CD4-positive, alpha-beta T cell treated with Interferon alpha-2 for 1 hour (primary cell): ENCODE results near the gene RNF10.
"Not testable (repeated sequence)": the region's sequence is repeated elsewhere in the genome, so short reads cannot be mapped to it uniquely, and the experiment has no call there.

ENCODE experiments used
- DNase-seq, 2 donors: peaks; one replicate each; pipeline ENCODE4 v3.0.0-alpha.2; 2020 to 2022

The RNF10 gene

DNA sequence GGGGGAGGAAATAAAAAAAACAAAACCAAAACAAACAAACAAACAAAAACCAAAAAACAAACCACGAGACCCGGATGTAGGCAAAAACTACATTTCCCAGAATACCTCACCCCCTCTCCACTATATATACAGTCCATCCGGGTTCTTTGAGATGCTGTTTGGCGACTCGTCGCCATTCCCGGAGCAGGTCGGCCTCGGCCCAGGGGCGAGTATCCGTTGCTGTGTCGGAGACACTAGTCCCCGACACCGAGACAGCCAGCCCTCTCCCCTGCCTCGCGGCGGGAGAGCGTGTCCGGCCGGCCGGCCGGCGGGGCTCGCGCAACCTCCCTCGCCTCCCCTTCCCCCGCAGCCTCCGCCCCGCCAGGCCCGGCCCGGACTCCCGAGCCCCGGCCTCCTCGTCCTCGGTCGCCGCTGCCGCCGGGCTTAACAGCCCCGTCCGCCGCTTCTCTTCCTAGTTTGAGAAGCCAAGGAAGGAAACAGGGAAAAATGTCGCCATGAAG lies at the start of gene RNF10:
Gene RNF10, plus strand, starts transcription at position 154 of the 500 bp plus-strand sequence. CDS start 456 bp downstream, outside the sequence.
- peak; percentile 79 to 92 for DNase-seq

DNA sequence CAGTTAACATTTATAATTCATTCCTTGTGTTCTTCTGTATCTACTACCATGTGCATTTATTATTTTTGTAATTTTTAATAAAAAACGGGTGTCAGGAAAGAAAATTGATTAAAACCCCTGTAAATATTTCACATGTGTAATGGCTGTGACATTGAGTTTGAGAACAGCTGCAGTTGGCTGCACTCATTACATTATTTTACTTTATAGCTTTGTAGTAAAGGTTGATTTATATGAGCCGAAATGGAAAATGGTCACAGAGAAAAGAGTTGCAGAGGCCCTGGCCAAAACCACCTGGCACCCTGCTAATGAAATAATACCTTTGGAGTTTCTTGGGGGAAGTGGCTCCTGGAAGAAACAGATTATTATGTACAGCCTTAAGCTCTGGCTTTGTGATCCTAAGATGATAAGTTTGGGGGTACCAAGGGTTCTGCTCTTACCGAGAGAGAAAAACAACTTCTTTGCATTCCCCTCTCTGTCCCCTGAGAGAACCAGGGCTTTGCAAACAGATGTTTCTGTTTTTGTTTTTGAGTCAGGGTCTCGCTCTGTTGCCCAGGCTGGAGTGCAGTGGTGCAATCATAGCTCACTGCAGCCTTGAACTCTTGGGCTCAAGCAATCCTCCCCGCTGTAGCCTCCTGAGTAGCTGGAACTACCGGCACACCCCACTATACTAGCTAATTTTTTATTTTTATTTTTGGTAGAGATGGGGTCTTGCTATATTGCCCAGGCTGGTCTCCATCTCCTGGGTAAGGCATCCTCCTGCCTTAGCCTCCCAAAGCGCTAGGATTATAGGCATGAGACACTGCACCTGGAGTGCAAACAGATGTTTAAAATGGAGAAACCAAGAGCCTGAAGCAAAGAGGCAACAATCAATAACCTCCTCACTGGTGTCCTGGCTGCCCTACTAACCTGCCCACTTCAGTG lies 47.9 kb upstream of the RNF10 start:
- no peak for DNase-seq

DNA sequence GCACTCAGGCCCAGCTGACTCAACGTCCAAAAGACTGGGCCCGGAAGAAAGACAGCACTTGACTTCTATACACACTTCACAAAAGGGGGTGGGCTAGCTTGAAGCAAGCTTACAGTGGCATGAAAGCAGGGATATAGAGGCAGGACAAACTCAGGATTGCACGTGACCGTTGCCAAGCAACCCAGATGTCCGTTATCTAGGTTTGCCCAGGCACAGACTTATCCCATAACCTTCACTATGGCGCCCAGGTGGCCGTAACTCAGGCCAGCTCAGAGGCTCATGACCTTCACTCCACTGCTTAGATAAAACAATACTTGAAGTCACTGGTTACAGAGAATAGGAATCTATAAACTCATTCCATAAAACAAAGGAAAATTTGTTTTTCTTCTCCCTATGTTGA lies 46.6 kb upstream of the RNF10 start:
- not testable (repeated sequence) for DNase-seq

DNA sequence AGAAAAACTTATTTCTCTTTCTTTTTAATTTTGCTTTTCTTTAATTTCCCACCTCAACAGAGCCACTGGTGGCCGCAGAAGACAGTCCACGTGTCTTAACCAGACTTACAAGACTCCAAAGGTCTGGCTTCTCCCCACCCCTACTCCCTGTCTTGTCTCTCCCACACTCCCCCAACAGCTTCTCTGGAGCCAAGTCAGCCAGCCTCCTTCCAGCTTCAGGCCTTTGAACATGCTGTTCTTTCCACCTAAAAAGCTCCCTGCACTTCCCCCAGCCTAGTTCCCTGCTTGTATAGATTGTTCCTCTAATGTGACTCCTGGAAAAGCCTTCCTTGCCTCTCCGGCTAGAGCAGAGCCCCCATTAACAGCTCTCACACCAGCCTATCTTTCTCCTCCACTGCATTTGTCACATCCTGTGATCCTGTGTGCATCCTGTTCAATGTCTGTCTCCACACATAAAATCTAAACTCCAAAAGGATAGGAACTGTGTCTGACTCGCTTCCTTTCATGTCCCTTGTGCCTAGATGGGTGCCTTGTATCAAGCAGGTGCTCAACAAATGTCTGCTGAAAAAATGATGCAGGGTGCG lies 46.0 kb upstream of the RNF10 start:
- DNase-seq: no peak

DNA sequence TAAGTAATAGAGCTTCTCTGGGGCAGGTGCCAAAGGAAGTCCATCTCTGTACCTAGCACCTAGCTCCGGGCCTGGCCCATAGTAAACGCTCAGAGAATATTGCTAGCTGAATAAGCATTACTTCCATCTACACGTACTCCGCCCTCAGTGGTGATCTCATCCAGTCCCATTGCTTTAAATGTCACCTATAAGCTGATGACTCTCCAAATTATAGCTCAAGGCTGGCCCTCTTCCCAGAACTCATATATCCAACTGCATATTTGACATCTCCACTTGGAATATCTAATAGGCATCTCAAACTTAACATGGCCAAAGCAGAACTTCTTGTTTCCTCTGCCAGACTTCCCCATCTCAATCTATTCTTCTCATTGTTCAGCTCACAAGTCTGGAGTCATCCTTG lies 45.1 kb upstream of the RNF10 start:
- DNase-seq: no peak

DNA sequence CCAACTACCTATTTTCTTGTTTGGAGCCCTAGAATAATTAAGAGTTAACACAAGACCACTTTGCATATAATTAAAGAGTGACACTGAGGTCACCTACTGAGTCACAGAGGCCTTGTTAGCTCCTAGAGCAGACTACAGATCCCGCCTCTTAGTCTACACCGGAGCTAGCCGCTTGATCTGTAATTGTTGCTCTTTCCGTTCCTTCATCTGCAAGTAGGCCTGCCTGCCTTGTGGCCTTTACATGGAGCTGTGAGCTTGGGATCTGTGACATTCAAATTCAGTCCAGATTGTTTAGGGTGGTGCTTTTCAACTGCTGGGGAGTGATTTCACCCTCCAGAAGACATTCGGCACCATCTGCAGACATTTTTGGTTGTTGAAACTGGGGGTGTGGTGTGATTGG lies 43.8 kb upstream of the RNF10 start:
- no peak for DNase-seq

DNA sequence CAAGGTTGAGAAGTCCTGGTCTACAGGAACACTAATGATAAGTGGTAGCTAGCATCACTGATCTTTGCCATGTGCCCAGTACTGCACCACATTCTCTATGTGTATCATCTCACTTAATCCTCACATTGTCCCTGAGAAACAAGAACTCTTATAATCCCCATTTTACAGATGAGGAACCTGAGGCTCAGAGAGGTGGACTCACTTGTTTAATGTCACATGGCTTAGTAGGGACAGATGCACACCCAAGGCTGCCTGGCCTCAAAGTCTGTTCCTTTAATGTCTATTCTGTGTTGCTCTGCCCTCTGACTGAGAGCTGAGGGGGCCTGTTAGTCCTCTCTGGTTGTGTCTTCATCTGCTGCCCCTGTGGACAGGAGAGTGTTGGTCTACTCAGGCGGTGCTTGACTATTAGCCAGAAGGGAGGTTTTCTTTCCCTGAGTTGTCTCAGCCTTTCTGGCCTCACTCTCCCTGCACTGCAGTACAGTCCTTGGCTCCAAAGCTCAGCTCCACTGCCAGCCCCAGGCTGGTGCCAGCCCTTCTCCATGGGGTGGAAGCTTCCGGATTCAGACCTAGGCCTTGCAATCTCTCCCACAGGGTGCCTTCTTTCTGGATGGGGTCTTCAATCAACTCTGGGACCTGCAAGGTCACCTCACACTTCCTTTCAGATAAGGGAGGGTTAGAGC lies 43.2 kb upstream of the RNF10 start:
- no peak for DNase-seq

DNA sequence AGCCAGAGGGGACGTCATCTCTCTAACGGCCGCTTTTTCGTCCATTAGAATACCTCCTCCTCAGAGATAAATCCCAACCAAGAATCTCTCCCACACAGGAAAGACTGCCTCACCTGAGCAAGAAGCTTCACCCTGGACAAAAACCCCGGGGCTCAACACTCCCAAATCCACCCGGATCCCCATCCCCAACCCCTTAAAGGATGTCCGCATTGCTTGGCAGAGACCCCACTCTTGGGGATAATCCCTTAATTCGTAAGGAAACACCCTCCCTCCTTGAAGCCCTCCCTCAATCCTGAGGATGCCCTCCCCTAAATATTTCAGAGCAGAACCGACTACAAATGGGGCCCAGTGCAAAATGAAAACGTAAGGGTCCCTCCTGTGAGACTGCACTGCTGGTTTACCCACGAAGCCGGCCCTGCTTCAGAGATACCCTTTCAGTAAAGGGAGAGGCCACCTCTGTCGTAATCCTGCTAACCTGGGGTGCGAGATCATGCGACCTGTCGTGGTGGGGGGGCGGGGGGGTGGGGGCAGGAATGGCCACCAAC lies 38.9 kb upstream of the RNF10 start:
- DNase-seq: no peak

DNA sequence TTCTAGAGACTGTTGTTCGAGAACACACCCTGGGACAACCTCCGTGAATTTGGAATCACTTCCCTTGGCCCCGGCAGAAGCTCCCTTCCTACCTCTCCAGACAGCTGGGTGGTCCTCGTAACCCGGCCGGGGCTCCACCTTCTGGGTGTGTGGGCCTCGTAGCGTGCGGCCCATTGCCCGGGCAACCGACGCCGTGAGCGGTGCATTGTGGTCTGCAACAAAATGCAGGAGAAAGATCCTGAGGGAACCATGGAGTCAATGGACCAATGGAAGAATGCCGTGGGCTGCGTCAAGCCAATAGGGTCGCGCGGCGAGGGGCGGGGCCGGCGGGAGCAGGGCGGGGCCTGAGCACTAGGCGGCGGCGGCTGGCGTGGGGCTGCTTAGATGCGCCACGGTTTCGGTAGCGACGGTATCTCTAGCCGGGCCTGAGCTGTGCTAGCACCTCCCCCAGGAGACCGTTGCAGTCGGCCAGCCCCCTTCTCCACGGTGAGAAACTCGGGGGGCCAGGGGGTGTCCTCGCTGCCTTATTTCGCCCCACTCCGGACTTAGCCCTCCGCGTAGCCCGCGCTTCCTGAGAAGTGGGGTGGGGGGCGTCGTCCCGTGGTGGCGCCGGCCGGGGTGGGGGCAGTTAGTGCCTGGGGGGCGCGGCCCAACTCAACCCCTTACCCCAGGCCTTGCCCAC lies 38.3 kb upstream of the RNF10 start, which contains the start of gene DYNLL1:
Gene DYNLL1, plus strand, starts transcription at position 383 of the 682 bp plus-strand sequence. CDS start 309 bp downstream, outside the sequence.
- peak; percentile 95 to 98 for DNase-seq

DNA sequence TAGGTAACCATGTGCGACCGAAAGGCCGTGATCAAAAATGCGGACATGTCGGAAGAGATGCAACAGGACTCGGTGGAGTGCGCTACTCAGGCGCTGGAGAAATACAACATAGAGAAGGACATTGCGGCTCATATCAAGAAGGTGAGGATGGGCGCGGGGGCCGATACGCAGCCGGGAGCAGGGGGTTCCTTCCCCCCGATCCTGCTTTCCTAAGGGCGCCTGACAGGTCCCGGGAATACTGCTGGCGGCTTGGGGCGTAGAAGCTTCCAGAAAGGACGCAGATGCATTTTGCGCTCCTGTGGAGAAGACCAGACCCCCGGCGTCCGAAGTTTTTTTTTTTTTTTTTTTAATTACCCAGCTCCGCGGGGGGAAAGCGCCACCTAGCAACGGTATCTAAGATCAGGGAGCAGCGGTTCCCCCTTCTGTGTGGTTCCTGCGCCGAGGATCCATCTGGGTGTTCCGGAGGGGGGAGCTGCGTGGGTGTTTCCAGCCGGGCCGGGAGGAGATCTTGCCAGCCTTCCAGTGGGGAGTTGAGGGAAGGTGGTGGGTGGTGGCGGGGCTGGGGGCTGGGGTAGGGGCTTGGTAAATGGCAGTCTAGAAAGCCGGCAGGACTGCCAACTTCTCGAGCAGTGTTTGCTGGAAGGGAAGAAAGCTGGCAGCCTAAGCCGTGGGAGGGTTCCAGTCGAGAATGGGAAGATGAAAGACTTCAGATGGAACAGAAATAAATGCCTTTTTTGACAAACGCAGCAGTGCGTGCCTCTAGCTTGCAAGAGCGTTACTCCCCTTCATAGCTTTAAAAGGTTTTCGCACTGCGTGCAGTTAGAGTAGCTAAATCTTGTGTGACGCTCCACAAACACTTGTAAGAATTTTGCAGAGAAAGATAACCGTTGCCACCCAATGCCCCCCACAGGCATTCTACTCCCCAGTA lies 37.5 kb upstream of the RNF10 start:
- peak; percentile 47 to 65 for DNase-seq

DNA sequence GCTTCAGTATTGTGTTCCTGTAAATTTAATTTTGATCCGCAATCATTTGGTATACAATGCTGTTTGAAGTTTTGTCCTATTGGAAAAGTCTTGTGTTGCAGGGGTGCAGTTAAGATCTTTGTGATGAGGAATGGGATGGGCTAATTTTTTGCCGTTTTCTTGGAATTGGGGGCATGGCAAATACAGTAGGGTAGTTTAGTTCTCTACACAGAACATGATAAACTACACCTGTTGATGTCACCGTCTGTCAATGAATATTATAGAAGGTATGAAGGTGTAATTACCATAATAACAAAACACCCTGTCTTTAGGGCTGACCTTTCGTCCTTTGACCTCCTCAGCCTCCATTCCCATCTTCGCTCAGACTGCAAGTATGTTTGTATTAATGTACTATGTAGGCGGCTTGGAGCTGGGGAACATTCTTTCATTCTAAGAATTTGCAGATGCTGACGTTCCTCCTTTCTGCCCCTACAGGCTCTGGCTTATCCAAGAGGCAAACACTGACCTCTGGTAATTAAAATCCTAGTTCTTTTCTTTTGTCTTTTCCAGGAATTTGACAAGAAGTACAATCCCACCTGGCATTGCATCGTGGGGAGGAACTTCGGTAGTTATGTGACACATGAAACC lies 36.5 kb upstream of the RNF10 start:
- no peak for DNase-seq

DNA sequence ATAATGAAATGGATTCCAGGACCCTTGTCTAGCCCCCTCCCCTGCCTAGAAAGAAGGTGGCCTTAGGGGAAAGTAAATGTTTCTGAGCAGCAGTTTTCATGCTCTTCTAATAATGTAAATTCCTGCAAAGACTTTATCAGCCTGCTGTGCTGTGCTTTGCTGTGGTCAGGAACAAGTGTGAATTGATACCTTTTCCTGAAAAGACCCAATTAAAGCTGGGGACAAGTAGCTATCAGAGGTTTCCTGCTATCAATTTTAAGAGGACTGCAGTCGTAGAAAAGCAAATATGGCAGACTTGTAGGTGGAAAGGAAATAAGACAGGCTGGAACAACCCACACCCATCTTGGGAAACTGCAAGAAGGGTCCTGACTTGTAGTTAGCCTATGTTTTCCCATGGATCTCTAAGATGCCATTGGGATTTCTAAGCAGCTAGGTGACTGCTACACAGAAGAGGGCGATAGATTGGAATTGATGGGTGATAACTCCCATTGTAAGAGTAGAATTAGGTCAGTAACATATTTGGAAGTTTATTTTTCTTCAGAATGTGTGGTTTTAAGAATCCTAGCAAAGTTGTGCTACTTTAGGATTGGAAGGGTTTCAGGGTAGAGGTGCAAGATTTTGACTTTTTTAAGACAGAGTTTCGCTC lies 35.2 kb upstream of the RNF10 start:
- no peak for DNase-seq

DNA sequence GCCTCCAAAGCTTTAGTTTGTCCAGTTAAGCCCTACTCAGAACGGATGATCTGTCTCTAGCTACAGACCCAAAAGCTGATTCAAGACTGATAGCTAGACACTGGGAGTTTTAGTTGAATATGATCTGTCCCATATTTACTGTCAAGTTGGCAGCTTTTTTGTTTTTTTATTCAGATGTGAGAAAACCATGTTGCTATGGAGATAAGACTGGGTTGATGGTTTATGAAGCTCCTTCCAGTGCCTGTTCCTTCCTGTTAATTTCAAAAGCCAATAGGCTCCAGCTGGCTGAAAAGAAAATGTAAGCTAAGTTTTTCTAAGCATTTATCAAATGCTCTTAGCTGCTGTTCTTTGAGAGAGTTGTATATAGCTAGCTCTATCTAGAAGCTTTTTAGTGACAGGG lies 33.6 kb upstream of the RNF10 start:
- peak in 1 of 2 donors; percentile 13 for DNase-seq

DNA sequence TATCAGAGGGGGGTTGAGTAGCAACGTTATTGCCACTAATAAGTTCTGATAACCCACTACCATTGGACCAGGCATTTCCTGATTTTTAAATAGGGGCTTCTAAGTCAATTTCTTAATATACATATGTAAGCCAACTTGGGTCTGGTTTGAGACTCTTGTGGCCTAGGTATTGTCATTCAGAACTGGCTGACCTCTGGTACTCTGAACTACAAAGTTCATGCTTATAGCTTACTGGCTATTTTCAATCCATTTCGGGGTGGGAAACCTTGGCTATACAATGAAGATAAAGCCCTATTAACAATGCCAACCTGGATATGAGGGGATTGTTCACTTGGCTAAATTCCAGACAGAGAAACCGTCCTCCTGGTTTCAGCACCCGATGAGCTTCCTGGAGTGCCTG lies 29.6 kb upstream of the RNF10 start:
- DNase-seq: no peak

DNA sequence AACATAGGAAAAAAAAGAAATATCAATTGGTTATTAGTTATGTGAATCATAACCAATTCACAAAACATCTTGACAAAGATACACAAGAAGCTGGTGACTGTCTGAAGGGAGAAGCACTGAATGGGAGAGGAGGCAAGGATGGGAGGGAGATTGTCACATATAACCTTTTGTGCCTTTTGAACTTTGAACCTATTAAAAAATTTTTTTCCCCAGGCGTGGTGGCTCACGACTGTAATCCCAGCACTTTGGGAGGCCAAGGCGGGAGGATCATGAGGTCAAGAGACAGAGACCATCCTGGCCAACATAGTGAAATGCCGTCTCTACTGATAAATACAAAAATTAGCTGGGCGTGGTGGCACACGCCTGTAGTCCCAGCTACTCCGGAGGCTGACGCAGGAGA lies 25.6 kb upstream of the RNF10 start:
- no peak for DNase-seq

DNA sequence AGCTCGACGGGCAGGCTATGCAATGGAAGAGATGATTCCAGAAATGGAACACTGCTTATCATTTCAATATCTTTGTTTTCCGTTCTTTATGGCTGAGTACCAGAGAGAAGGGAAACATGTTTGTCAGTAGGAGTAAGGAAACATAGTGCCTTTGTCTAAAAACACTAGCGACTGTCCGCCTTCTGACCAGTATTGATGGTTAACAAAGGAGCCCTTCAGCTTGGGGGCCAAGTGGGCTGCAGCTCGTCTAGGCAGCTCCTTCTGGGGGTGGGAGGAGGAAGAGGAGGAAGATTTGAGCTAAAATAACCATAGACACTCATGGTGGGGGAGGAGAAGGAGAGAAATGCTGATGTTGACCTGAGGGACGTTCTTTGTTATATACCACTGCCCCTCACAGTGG lies 20.2 kb upstream of the RNF10 start:
- DNase-seq: no peak

DNA sequence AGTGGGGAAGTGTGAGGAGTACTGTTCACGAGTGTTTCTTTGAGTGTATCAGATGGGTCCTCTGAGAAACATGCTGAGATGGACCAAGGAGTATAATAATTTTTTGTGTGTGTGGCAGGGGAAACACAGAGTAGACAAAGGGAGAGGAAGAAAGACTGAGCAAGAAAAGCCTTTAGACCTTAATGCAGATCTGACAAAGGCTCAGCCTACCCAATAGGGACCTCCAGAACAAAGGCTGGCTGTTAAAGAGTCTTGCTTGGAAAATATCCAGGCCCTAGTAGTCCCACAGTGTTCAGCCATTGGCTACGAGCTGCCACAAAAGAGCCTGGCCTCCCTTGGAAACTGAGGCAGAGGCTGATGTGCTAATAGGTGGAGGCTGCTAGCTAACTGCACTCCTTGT lies 18.7 kb upstream of the RNF10 start:
- no peak for DNase-seq

DNA sequence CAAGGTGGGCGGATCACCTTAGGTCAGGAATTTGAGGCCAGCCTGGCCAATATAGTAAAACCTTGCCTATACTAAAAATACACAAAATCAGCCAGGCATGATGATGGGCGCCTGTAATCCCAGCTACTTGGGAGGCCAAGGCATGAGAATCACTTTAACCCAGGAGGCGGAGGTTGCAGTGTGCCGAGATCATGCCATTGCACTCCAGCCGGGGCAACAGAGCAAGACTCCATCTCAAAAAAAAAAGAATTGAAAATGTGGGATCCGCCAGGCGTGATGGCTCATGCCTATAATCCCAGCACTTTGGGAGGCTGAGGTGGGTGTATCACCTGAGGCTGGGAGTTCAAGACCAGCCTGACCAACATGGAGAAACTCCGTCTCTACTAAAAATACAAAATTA lies 14.8 kb upstream of the RNF10 start:
- not testable (repeated sequence) for DNase-seq

DNA sequence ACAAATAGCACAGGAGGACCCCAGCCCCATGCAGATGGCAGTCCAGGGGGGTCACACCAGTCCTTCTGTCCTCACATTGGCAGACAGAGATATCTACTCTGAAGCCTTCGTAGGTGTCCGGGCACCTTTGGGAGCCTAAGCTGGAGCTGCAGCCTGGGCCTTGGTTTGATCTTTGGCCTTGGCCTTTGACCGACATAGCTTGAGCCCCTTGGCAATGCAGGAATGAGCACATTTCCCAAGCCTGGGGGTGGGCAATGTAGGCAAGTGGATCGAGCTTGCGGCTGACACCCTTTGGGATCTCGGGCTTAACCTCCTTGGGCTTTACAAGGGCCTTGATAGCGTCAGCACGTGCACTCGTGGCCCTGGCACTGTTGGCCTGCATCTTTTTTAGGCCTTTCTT lies 11.6 kb upstream of the RNF10 start:
- no peak for DNase-seq

DNA sequence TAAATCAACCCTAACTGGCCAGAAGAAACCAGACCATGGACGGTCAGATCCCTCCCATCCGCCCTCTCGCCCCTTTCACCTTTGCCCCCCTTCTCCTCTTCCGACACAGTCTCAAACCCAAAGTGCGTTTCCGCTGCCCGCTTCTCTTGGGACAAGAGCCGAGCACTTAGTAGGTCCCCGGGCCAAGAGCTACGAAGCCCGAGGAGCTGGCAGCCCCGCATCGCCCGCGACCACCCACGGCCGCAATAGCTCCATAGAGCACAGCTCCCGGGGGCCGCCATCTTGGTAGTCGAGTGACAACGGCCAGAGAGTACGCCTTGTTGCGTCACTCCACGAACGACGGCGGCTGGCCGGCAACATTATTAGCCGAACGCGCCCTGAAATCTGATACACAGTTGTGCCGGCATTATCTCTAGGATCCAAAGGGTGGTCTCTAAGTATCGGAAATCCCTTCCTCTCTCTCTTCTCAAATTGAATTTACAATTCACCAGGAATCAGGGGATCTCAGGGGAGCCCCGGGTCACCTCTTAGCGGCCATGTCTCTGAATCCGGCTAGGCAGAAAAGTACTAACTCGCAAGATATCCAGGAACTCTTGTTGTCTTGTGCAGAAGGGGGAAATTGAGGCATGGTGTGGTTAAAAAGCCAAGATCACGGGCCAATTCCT lies 5.2 kb upstream of the RNF10 start, which contains the start of gene COQ5:
Gene COQ5, minus strand, starts transcription at position 298 of the 665 bp plus-strand sequence. Its CDS starts 17 bp downstream, at position 281.
- DNase-seq: peak; percentile 84 to 90
